GM18907 (cell line): ENCODE data around the gene DLEC1.
"Not testable (repeated sequence)": the region's sequence is repeated elsewhere in the genome, so short reads cannot be mapped to it uniquely, and the experiment has no call there.

Source experiments
- ATAC-seq: cut with Tn5 transposase; IDR thresholded peaks from one replicate; pipeline ENCODE4 v1.9.1; 2021; ENCODE audit warnings: mild to moderate bottlenecking, moderate library complexity; ENCODE audit not compliant: unreplicated experiment

DLEC1 gene

DNA sequence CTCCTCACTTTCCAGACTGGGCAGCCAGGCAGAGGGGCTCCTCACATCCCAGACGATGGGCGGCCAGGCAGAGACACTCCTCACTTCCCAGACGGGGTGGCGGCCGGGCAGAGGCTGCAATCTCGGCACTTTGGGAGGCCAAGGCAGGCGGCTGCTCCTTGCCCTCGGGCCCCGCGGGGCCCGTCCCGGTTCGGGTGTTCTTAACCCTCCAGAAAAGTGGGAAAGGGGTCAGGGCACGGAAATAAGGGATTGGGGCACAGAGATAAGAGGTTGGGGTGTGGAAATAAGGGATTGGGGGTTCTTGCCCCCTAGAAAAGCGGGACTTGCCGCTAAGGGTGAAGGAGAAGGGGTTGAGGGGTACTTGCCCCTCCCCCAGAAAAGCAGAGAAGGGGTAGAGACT, 43.3 kb downstream of the DLEC1 start:
- not testable (repeated sequence) for ATAC-seq

DNA sequence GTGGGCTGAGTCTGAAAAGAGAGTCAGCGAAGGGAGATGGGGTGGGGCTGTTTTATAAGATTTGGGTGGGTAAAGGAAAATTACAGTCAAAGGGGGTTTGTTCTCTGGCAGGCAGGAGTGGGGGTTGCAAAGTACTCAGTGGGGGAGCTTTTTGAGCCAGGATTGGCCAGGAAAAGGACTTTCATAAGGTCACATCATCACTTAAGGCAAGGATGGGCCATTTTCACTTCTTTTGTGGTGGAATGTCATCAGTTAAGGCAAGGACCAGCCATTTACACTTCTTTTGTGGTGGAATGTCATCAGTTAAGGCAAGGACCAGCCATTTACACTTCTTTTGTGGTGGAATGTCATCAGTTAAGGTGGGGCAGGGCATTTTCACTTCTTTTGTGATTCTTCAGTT, 44.2 kb downstream of the DLEC1 start:
- not testable (repeated sequence) for ATAC-seq

DNA sequence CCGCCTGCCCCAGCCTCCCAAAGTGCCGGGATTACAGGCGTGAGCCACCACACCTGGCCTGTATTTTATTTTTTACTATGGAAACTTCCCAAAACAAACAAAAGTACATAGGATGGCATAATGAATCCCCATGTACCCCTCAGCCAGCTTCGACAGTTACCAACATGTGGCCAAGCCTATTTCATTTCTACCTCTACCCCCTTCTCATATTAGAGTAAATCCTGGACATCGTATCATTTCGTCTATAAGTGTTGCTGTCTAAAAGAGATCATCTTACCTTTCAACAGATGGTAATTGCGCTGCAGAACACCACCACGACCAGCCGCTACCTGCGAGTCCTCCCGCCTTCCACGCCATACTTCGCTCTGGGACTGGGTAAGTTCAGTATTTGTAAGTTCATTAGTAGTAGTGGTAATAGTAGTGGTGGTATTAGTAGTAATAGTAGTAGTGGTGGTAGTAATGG, 44.9 kb downstream of the DLEC1 start:
- no peak for ATAC-seq

DNA sequence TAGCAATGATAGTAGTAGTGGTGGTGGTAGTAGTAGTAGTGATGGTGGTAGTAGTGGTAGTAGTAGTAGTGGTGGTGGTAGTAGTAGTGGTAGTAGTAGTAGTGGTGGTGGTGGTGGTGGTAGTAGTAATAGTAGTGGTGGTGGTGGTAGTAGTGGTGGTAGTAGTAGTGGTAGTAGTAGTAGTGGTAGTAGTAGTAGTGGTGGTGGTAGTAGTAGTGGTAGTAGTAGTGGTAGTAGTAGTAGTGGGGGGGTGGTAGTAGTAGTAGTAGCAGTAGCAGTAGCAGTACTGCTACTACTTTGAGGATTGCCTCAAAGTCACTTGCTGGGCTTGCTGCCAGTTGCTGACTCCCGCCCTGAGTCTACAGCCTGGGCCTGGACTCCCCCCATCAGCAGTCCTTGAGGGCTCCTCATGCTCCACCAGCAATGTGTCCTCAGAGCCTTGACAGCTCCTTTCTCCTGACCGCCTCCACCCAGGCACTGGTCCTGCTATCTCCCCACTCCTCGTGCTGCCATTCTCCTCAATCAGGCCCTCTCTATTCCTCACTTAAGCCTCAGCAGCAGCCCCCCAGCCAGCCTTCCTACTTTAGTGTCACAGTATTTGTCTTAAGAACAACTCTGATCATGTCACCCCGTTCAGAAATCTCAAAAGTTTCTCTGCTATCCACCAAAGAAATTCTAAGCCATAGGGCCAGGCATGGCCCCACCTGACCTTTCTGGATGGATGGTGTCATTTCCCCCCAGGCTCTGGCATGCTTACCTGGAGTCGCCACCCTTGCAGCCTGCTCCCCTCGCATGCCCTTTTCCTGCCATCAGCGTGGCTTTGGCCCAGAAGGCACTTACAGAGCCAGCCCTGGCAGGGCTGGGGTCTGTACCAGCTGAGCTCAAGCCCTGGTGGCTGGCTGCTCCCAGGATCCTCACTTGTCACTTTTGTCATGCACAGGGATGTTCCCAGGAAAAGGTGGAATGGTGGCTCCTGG, 45.6 kb downstream of the DLEC1 start:
- no peak for ATAC-seq

DNA sequence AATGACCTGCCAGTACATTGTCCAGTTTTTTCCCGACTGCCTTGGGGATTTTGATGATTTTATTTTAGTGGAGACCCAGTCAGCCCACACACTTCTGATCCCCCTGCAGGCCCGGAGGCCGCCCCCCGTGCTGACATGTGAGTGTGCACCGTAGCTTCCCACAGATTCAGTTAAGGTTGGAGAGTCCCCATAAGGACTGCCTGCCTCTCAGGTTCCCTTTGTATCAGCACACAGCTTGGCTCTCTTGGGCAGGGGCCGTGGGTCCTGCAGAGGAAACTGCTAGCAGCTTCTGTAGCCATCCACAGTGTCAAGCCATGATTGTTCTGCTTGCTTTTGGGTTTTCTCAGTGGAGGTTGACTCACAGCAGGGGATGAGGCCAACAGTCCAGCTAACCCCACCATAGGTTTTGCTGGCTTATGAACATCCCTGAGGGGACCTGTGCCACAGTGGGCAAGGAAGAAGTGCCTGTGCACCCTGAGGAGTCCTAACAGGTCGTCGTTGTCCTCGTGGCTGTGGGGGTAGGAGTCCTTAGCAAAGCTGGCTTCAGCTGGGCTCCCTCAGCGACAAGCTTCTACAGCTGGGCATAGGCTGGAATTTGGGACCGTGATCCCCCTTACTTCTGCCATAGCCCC, 46.4 kb downstream of the DLEC1 start:
- ATAC-seq: no peak

DNA sequence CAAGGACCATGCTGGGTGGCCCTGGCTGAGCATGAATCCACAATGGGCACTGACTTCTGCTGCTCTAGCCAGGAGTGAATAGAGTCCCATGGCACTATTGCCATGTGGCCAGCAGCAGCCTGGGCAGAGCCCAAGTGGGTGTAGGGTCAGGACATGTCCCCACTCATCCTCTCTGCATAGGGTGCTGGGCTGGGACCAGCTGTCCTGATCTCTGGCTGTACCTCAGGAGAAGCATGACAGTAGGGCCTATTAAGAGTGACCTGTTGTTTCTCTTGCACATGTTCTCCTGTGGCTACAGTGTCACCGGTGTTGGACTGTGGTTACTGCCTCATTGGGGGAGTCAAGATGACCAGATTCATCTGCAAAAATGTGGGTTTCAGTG, 46.9 kb downstream of the DLEC1 start:
- no peak for ATAC-seq

DNA sequence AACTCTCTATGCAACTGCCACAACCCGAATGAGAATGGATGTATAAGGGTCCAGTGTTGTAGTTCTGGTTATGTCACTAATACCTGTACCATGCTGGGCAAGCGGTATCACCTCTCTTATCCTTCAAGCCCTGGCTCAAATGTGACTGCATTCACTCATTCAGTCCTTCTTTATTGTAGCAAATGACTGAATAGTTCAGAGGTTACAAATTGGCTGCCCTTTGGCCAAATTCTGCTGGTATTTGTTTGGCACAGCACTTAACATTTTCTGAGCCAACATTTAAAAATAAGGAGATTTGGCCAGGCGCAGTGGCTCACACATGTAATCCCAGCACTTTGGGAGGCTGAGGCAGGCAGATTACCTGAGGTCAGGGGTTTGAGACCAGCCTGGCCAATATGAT, 47.5 kb downstream of the DLEC1 start:
- ATAC-seq: no peak

DNA sequence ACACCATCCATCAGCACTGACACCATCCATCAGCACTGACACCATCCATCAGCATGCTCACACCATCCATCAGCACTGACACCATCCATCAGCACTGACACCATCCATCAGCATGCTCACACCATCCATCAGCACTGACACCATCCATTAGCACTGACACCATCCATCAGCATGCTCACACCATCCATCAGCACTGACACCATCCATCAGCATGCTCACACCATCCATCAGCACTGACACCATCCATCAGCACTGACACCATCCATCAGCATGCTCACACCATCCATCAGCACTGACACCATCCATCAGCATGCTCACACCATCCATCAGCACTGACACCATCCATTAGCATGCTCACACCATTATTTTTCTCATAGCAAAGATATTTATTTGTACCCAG, 48.3 kb downstream of the DLEC1 start:
- not testable (repeated sequence) for ATAC-seq

DNA sequence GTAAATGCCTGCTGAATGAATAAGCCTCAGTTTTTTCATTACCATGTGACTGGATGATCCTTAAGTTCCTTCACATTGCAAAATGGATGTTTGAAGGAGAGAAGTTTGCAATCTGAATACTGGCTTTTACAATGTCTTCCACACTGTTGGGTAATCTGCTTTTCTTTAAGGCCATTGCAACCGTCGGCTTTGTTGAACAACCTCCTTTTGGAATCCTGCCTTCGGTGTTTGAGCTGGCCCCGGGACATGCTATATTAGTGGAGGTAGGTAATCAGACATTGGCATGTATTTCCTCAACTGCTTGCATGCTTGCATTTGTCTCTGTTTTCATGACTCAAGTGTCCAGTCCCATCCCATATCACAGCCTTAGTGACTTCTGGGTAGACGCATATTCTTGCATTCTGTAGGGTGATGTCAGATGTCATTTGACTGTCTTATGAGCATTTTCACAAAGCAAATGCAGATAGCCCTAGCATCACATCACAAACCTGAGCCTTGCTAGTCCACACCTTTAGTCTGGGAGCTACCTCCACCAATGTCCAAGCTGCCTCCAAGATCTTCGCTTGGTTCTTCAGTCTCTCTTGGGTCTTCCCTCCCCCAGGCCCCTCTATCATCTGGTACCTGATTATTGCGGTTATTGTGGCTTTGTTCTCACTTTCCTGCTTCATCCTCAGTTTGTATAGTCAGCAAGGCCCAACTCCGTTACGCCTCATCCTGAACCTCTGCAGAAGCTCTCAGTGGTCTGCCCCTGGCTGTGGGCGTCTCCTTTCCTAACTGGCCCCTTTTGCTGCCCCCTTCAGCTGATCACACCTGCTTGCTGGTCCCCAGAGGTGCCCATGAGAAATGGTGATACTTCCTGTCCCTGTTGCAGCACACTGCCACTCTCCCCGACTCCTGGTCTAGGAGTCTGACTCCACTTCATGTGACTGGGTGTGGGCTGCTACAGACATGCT, 49.4 kb downstream of the DLEC1 start:
- no peak for ATAC-seq

DNA sequence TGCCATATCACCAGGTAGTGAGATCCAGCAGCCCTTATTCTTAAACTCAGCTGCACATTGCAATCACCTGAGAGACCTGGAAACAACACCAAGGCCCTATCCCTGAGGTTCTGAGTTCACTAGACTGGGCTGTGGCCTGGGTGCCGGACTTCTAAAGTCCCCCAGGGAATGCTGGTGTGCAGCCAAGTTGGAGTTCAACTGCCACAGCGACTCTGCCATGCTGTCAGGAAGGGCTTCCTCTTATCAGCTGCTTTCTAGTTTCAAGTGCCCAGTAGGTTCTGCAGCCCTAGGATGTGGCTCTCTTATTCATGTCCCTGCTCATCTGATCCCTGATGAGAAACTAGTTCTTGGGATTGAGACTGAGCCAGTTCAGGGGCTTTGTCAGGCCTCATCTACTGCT, 50.2 kb downstream of the DLEC1 start:
- ATAC-seq: no peak

DNA sequence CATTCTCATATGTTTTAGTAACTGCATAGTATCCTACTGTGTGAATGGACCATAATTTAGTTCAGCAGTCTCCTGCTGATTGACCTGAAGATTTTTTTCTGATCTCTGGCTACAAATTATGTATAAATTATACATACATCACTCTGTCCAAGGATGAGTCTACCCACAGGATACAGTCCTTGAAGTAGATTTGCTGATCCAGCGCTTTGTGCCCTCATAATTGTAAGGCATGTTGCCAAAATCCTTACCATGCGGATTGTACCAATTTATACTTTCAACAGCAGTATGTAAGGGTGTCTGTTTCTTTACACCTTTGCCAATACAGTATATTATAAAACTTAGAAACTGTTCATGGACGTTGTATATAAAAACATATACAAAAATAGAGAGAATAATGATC, 51.4 kb downstream of the DLEC1 start:
- ATAC-seq: no peak

DNA sequence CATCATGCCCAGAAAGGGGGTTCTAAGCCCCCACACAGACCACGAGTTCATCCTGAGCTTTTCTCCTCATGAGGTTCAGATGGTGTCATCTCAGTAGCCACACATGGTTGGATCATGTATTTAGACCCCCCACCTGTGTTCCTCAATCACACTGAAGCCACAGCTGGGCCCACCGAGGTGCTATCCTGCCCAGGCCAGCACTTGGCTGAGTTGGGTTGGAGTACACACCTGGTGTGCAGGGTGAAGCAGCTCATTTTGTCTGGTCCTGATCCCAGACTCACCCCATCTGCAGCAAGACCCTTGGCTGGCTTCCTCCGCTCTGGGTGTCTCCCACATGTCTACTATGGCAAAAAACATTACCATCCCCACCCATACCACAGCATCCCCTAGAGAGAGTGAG, 56.0 kb downstream of the DLEC1 start:
- no peak for ATAC-seq

DNA sequence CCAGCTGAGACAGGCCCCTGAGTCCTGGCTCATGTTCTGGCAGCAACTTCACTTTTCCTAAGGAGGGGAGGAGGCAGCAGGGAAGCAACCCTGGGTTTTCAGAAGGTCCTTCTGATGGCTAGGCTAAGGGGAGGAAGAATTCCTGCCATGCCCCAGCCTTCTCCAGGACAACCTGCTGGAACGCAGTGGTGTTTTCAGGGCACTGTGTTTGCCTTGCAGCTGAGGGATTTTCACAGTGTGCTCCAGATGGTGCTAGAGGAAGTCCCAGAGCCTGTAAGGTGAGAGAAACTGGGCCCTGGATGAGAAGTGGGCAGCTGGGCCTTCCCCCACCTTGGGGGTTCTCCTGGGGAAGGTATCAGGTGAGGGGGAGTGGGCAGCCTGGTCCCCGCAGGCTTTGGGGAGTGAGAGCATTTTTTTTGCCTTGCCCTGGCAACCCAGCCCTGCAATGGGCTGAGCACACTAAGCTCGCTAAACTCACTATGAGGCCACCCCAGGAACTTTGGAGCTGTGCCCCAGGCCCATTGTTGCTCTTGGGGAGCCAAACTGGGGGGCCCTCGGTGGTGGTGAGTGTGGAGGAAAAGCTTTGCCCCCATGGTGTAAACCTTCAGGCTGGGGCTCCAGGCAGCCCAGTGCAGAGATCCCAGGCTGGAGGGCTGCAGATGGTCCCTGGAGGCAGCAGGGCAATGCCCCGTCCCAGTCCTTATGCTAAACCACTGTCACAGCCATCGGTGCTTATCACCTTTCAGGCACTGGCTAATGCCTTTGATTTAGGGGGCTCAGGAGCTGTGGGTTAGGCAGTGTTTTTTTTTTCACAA, 56.9 kb downstream of the DLEC1 start:
- ATAC-seq: no peak

DNA sequence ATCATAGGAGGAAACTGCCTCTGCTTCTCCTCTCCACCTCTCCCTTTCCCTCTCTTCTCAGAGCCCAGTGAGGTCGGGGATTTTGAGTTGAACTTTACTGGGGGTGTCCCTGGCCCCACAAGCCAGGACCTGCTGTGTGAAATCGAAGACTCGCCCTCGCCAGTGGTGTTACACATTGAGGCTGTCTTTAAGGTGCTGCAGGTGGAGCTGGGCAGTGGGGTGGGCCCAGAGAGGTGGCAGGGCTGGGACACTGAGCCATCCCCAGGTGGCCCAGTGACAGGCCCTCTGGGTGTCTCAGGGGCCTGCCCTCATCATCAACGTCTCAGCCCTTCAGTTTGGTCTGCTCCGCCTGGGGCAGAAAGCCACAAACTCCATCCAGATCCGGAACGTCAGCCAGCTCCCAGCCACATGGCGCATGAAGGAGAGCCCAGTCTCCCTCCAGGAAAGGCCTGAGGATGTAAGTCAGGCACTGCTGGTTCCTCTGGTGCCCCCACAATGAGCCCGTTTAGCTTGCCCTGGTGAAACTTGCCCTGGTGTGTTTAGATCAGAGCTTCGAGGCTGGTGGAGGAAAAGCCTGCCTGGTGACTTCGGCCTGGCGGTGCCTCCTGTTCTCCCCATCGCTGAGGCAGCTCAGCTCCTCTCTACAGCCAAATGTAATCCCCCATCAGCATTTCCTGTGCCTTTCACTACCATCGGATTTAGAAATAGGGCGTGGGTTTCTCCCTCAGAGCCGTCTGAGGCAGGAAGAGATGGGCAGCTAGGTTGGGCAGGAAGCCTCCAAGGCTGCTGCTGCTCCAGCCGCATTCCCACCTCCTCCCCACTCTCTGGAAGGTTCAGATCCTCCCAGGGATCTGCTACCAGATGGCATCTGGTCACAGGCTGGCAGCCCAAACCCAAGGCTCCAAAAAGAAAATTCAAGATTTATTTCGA, 58.7 kb downstream of the DLEC1 start:
- no peak for ATAC-seq

DNA sequence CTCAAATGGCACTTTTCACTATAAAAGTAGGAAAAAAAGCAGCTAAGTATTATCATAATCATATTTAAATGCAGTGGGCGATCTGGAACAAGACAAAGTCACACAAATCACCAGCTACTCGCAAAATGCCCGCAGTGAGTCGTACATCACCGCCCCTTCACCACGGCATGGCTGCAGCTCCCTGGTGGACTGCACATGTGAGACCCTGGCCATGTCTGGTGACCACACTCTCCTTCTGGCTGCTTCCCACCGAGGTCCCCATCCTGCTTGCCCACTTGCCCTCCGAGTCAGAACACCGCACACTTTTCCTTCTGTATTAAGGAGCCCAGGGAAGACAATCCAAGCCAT, 59.3 kb downstream of the DLEC1 start:
- ATAC-seq: no peak

DNA sequence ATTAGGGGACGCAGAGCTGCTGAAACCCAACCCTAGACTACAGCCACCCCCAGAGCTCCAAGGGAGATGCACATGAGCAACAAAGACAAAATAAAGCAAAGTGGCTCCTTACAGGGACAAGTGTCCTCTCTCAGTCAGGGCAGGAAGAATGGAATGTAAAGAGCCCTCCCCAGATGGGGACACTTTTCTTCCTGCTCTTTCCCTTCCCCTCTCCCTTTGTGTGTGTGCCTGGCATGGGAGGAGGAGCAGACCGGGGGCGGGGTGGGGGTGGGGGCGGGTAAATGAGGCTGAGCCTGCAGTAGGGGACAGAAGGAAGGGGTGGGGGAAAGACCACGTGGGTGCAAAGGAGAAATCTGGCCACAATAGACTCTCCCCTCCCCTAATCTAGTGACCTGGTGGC, 60.5 kb downstream of the DLEC1 start:
- no peak for ATAC-seq

DNA sequence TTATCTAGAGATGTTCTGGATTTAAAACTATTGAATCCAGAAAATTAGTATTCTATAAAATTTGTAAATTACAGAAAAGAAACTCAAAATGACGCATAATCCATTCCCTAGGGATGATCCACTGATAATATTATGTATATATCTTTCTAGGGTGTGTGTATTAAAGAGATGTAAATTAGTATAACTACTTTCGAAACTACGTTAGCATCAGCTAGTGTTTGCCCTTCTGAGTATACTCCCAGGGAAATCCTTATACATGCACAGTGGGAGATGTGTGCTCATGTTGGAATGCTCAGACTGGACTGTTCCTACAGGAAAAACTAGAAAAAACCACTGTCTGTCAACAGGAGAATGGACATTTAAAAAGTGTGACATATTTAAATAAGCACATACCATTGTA, 61.5 kb downstream of the DLEC1 start:
- no peak for ATAC-seq

DNA sequence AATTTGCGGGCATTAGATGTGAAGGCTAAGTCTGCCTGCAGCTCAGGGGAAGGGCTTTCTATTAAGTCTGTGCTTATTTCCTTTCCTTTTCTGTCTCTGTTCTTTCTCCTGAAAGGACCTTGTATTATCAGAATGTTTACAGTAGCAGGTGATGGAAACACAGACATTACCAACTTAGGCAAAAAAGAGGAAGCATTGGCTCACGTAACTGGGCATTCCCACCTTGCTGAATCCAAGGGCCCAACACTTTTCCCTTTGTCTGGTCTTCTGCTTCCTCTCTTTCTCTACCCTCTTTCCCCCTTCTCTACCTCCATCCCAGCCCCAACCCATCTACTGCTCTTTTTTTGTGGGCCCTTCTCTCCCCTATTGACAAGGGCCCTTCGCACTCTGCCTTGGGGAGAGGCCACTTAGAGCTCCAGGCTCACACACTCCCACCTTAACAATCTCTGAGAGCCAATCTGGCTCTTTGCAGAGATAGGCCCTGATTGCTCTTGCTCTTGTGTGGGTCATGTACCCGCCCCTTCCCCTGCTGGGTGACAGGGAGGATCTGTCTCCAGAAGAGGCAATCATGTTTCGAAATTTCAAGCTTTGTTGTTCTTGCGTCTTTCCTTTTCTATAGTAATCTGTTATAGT, 62.9 kb downstream of the DLEC1 start:
- no peak for ATAC-seq

DNA sequence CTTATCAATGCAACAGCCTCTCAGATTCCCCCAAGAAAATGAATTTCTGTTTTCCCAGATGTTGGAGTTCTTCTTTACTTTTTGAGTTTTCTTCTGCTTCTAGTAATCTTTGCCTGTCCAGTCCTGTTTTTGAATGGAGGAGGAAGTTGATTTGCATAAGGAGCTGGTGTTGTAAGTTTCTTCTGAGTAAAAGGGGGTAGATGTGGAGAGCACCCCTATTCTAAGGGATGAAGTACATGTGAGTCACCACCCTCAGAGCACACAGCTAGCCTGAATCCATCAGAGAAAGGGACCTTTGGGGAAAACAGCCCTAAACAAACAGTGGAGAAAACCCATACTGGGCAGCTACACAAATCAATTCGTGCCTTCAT, 63.4 kb downstream of the DLEC1 start:
- no peak for ATAC-seq
